C1 segment of cervical spinal cord (tissue), 14 donors: ENCODE measurements around the gene DPYD.

Source experiments
- DNase-seq, 14 donors: peaks; one replicate each; lab custom pipeline; 2025; lab: John Stamatoyannopoulos, UW

DPYD gene

DNA sequence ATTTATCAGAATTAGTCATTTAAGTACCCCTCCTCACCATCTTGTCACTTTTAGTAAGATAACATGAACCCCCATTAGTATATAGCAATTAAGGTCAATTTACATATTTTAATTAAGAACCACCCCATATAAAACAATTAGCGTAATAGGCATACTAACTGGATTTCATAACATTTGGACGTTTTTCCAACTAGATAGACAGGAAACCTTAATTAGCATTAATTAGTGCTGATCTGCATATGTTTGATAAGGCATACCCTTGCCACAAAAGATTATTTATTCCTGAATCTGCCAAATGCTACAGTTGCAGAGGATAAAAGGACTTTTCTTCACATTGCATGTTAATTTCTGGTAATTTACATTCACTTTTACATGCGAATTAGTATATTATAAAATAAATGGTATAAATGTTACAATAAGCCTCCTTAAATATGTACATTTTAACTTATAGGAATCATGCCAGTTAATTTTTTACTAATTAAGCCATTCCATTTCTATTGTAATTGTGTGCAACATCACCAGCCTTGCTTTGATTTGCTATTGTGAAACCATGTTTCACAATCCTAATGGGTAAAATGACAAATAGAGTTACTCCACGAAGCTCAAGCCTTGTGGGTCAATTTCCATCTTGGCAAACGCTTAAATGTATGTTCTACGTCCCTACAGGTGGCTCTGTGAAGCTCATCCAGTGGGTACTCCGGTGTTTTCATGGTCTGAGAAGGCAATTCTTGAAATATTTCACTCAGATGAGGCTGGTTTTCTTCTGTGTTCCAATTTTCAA is 469.6 kb downstream of the DPYD start:
- no peak for DNase-seq

GRCh38 chr1:97441966-97442365 is 478.9 kb downstream of the DPYD start:
- DNase-seq = no peak

- DNase-seq = no peak
Observed at GRCh38 chr1:97433824-97434177, 487.0 kb downstream of the DPYD start.

GRCh38 chr1:97433094-97433823 is 487.6 kb downstream of the DPYD start:
- no peak for DNase-seq

DNA sequence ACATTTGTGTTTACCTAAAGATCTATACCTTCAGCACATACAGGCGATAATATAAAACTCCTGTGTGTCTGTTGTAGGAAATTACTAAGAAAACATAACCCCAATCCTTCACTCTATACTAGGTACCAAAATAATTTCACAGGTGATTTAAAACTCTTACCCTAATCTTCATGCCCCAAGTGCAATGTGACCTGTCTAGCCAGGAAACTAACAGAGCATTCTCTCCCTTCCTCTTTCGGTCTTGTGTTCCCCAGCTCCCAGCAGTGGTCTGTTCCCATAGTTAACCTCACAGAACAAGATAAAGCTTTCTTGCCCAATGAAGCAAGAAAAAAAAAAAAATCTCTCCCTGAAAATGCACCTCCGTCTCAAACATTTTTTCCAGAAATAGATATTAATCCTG is 493.5 kb downstream of the DPYD start:
- DNase-seq = no peak

GRCh38 chr1:97424209-97424608 is 496.6 kb downstream of the DPYD start:
- DNase-seq = no peak

DNA sequence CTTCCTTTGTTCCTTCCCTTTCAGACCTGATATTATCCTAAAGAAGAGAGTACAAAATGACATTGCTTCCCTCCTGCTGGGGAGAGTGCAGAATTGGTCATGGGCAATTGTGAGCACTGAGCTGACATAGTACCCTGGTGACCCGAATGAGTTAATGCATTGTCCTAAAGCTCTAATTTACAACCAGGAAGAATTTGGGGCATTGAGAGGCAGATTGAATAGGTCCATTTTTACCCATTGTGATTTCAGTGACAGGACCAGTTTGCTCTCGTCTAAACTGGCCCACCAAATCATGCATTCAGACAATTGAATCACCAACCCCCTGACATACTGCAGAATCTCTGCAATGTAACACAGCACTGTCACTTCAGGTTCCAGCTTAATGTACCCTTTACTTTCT is 497.4 kb downstream of the DPYD start:
- peak in 4 of 14 donors; percentile 2 to 16 (median 10) for DNase-seq

DNA sequence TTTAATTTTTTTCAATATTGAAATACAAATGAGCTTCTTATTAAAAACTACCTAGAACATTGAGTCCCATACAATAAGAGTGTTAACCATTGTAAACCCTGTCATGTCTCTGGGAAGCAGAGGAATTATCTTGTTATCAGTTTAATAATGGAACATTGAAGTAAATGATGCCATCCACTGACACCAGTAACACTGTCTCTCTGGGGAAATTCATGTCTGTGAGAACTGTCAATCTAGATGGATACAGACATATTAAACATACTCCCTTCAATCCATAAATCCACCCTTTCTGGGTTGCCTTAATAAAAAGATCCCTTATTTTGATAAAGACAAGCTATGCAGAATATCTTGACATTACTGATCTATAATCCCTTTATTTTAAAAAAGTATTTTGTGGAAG is 503.2 kb downstream of the DPYD start:
- no peak for DNase-seq

DNA sequence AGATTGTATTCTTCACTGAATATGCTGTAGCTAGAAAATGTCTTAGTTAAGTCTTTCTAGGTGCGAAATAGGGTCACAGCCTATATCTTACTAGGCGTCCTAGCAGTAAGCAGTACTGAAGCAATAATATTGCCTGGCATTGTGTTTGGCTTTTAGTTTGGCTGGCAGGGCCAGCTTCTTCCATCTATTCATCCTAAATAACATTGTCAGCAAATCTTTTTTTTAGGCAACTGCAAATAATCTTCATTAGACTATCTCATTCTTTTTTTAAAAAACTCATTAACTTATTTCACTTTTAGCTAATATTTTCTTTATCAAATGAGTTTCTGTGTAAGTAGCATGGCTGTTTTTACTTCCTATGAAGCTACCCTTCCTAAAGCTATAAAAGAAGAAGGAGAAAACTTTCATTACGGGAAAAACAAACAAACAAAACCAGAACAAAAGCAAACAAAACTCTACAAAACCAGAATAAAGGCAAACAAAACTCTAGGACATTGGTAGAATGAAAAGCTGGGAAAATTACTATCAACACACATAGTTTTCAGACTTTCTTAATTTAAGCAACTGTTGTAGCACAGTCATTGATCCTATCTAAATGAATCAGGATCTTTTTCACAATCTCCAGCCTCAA is 506.0 kb downstream of the DPYD start:
- DNase-seq = no peak

- DNase-seq = no peak
Observed at GRCh38 chr1:97412737-97413136, 508.1 kb downstream of the DPYD start.

GRCh38 chr1:97412166-97412565 is 508.7 kb downstream of the DPYD start:
- no peak for DNase-seq

- DNase-seq = no peak
Observed at GRCh38 chr1:97396463-97396862, 524.4 kb downstream of the DPYD start.

GRCh38 chr1:97392701-97393100 is 528.1 kb downstream of the DPYD start:
- no peak for DNase-seq

DNA sequence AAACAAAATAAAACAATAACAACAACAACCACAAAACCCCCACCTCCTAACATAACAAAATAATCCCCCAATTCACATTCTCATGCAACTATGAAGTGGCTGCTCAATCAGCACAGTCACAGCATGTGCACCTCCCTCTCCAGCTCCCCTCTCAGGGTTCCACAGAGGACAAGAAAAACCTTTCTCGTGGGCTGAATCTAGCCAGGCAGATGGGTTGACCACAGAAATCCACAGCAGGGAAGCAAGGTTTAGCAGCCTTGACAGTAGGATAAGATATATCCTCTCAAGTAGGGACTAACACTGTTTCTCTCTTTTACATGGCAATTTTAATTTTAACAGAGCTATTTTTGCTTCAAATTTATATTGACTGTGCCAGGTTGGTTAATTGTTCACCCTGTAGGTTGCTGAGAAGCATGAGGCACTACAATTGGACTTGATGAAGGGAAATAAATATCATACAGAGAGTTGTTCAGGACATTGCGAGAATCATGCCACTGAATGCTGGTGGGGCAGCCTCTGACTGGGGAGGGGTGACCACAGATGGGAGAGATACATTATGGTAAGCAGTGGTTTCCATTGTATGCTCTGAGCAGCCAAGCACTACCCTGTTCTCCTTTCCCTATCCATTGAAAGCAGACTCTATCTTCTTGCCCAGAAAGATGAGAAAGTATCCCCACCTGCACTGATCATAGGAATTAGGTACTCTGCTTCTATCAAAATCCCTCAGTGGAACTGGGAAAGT is 535.1 kb downstream of the DPYD start:
- no peak for DNase-seq

DNA sequence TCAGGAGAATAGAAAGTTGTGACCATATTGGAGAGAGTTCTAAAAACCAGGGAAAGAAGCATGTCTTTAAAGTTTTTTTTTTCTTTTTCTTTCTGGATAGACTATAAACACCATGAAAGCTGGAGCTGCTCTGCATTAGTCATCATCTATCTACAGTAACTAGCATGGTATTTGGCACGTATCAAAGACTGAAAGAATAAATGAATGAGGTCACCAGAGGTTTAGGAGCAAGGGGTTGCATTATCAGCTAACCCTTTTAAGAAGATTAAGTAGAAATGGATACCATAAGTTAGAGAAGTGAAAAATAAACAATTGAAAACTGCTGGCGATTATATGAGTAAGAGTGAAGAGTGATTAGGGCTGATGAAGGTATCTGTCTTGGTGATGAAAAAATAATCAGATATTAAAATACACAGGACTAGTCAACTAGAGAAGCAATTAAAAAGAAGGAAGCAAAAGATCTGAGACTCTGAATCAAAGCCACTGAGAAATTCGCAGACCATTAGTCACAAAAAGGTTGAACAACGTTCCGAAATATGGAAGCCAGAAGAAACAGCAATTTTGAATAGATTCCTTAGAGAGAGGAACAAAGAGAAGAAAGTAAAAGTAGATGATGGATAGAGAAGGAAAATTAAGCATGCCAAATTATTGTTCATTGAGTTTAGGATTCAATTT is 536.4 kb downstream of the DPYD start:
- no peak for DNase-seq

DNA sequence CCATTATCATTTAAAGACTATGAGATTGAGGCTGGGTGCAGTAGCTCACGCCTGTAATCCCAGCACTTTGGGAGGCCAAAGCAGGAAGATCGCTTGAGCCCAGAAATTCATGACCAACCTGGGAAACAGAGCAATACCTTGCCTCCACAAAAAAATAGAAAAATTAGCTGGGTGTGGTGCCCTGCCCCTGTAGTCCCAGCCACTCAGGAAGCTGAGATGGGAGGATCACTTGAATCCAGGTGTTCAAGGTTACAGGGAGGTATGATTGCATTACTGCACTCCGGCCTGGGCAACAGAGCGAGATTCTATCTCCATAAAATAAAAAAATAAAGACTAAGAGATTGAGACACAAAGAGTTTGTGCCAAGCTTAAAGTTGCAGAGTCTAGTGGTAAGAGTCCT is 537.0 kb downstream of the DPYD start:
- no peak for DNase-seq

DNA sequence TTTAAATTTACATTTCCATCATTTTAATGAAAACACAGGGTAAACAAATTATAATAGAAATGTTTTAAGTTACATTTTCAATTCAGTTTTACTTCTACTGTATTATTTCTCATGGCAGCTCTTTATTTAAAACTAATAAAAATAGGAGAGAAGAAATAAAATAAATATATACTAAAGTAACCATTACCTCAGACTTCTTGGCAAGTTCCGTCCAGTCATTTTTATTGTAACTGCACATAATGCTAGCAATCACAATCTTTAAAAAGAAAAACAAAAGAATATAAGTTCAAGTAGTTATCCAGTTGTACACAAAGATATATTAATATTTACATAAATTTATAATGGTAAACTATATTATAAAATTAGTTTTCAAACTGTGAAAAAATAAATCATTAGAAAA is 538.6 kb downstream of the DPYD start:
- DNase-seq = no peak

DNA sequence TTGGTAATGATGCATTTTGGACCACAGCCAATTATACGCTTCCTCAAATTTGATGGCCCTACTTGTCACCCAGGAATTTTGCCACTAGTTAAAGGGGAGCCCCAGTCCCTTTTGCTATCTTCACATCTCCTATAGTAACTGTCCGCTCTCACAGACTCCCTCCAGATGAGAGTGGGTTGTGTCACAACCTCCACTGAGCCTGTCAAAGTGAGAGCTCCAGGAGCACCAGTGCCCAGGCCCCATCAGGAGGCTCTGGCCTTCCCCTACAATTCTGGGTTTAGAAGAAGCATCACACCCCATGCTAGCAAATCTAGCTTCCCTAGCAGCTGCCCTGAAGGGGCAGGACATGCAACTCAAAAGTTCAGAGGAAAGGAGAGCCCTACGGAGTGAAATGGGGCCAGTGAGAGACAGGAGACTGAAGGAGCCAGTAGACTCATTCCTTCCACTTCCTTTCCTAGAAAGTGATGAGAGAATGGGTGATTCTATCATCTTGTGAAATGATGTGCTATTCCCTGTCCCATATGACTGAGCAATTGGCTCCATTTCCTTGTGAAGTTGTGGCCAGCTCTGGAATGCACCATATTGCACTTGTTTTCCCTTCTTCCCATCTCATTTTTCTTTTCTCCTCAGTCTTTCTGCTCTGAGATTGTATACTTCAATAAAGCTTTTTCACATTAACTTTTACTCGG is 541.3 kb downstream of the DPYD start:
- DNase-seq = no peak

GRCh38 chr1:97378596-97378995 is 542.2 kb downstream of the DPYD start:
- no peak for DNase-seq

GRCh38 chr1:97377432-97378034 is 543.3 kb downstream of the DPYD start:
- no peak for DNase-seq

- DNase-seq = no peak
Observed at GRCh38 chr1:97373000-97373399, 547.8 kb downstream of the DPYD start.
